Measurements from ENCODE around the gene RBM26. TPM values are rescaled to one million over a fixed set of nuclear protein-coding genes. Genes with fewer than 3 reads are reported as not detected.
"Not testable (repeated sequence)": the region's sequence is repeated elsewhere in the genome, so short reads cannot be mapped to it uniquely, and the experiment has no call there.

Gene RBM26
- total and polyA plus RNA-seq, 3 donors from 2014 or later, result 37.6 to 67.5 (median 66.1) TPM

DNA sequence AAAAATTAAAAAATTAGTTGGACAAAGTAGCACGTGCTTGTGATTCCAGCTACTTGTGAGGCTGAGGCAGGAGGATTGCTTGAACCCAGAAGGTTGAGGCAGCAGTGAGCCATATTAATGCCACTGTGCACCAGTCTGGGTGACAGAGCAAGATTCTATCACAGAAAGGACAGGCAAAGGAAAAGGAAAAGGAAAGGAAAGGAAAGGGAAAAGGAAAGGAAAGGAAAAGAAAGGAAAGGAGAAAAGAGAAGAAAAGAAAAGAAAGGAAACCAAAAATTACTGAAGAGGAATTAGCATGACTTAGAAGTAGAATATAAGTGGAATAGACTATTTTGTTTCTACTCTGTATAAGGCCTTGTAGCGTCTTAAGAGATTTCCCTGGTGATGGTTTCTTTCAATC lies 122.3 kb downstream of the RBM26 start:
- no peak for DNase-seq
- TF ChIP-seq, protein P1, sequence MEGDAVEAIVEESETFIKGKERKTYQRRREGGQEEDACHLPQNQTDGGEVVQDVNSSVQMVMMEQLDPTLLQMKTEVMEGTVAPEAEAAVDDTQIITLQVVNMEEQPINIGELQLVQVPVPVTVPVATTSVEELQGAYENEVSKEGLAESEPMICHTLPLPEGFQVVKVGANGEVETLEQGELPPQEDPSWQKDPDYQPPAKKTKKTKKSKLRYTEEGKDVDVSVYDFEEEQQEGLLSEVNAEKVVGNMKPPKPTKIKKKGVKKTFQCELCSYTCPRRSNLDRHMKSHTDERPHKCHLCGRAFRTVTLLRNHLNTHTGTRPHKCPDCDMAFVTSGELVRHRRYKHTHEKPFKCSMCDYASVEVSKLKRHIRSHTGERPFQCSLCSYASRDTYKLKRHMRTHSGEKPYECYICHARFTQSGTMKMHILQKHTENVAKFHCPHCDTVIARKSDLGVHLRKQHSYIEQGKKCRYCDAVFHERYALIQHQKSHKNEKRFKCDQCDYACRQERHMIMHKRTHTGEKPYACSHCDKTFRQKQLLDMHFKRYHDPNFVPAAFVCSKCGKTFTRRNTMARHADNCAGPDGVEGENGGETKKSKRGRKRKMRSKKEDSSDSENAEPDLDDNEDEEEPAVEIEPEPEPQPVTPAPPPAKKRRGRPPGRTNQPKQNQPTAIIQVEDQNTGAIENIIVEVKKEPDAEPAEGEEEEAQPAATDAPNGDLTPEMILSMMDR (IDR thresholded peaks at IDR 0.05), result no peak
- Histone ChIP-seq H3K27me3 (no peaks in the 10 kb centered on the region), H3K27ac (no peak overlapping the region), H3K4me1 (no peaks in the 10 kb centered on the region), H3K9me3 (no peaks in the 10 kb centered on the region), H3K4me3 (no peak overlapping the region), H3K36me3 (ENCODE audit: low read depth, missing control alignments) (no peaks in the 10 kb centered on the region)
- WGBS, 2 donors, result 88 to 98% methylated on average over 2 of the region's 2 CpGs
- intact Hi-C loops (cut with DNase I; ENCODE audit: low total_unique reads), result no loop called here

DNA sequence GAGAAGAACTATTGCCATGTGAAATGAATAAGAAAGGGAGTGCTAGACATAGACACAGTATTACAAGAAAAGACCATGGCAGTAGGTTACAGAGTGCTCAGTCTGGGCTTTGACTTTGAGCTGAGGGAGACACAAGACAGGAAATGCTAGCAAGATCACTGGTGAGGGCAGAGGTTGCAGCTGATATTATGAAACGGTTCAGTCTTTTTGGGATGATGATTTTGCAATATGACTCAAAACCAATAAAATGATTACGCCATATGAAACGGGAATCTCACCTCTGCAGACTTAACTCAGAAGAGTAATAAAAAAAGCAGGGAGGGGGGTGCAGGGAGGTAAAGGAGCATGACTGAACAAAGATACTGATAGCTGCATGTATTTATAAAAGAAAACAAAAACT lies 123.1 kb downstream of the RBM26 start:
- 59 to 68% methylated on average over 3 of the region's 3 CpGs for WGBS, 2 donors

DNA sequence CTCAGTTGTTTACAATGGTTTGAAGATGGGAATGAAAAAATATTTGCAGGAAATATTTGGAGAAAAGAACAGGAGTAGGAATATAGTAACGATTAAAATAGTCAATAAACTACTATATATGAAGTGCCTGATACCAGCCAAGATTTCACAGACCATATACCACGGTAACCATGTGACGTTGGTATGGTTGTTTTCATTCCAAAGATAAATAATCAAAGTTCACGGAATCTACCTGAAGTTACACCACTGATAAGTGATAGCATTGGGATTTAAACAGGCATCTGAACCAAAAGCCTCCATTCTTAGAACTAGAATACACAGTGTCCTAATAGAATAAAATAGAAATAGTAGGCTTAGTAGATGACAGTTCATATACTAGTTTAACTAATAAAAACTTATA lies 123.5 kb downstream of the RBM26 start:
- no peak overlapping the region for H3K27ac ChIP-seq
- H3K9me3 ChIP-seq, result no peaks in the 10 kb centered on the region
- 75 to 85% methylated on average over 4 of the region's 4 CpGs for whole genome bisulfite sequencing, 2 donors

More for the DNA sequence above, 123.1 kb downstream of the RBM26 start:
- H3K4me1 ChIP-seq, result no peaks in the 10 kb centered on the region
- H3K27me3 ChIP-seq, result no peaks in the 10 kb centered on the region
- no peak for TF ChIP-seq POLR2A (IDR thresholded peaks at IDR 0.05)
- TF ChIP-seq, protein P1 (IDR thresholded peaks at IDR 0.05), result no peak
- no peak overlapping the region for H3K27ac ChIP-seq
- no peak for DNase-seq
- intact Hi-C loops (cut with DNase I; ENCODE audit: low total_unique reads), result no loop called here
- no peaks in the 10 kb centered on the region for H3K36me3 ChIP-seq (ENCODE audit: low read depth, missing control alignments)
- H3K9me3 ChIP-seq, result no peaks in the 10 kb centered on the region
- H3K4me3 ChIP-seq, result no peak overlapping the region

DNA sequence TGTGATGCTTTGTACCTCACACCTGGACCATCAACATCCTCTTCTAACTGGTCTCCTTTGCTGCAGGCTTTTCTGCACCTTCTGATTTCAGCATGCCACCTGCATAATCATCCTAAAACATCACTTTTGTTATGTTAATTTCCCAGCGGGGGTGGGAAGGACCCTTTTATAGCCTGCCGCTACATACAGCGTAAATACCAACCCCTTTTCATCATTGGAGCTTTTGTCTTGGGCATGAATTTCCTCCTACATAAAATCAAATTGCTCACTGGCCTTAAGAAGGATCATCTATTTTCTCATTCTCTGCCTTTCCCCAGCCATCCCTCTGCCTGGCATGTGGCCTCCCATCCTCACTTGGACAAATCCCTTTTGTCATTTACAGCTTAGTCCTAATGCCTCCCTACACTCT lies 124.7 kb downstream of the RBM26 start:
- Histone ChIP-seq H3K27me3 (no peaks in the 10 kb centered on the region), H3K27ac (no peak overlapping the region), H3K4me3 (no peak overlapping the region), H3K9me3 (no peaks in the 10 kb centered on the region), H3K4me1 (no peaks in the 10 kb centered on the region), H3K36me3 (ENCODE audit: low read depth, missing control alignments) (no peaks in the 10 kb centered on the region)
- TF ChIP-seq, protein P1 (IDR thresholded peaks at IDR 0.05), result no peak
- TF ChIP-seq POLR2A (IDR thresholded peaks at IDR 0.05), result no peak
- 75 to 77% methylated on average over 3 of the region's 3 CpGs for WGBS, 2 donors
- intact Hi-C loops (cut with DNase I; ENCODE audit: low total_unique reads), result no loop called here
- DNase-seq, result no peak

More for the DNA sequence above, 123.5 kb downstream of the RBM26 start:
- H3K27me3 ChIP-seq, result no peaks in the 10 kb centered on the region
- DNase-seq, result no peak
- TF ChIP-seq, protein P1 (IDR thresholded peaks at IDR 0.05), result no peak
- TF ChIP-seq POLR2A (IDR thresholded peaks at IDR 0.05), result no peak
- H3K4me1 ChIP-seq, result no peaks in the 10 kb centered on the region
- H3K36me3 ChIP-seq (ENCODE audit: low read depth, missing control alignments), result no peaks in the 10 kb centered on the region
- intact Hi-C loops (cut with DNase I; ENCODE audit: low total_unique reads), result no loop called here
- H3K4me3 ChIP-seq, result no peak overlapping the region

DNA sequence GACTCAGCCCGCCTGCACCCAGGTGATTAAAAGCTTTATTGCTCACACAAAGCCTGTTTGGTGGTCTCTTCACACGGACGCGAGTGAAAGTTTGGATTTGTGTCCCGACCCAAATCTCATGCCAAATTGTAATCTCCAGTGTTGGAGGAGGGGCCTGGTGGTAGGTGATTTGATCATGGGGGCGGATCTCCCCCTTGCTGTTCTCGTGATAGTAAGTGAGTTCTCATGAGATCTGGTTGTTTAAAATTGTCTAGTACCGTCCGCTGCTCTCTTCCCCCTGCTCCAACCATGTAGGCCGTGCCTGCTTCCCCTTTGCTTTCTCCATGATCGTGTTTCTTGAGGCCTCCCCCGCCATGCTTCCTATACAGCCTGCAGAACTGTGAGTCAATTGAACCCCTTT lies 126.3 kb downstream of the RBM26 start:
- H3K27me3 ChIP-seq; H3K36me3 ChIP-seq (ENCODE audit: low read depth, missing control alignments); intact Hi-C loops (cut with DNase I; ENCODE audit: low total_unique reads); H3K27ac ChIP-seq; DNase-seq; H3K9me3 ChIP-seq; H3K4me3 ChIP-seq; H3K4me1 ChIP-seq: not testable (repeated sequence)
- WGBS, 2 donors, result 81 to 84% methylated on average over 12 of the region's 12 CpGs

Data from testis (tissue), 3 donors.